Germinal center (tissue), 1 donor: Measurements from ENCODE around the gene TTLL13.
A peak's percentile ranks its signal among the peaks of the same experiment; 100 is the strongest.

Experiments
- DNase-seq: peaks from one replicate; pipeline ENCODE4 v3.0.0; 2012; ENCODE audit warnings: mixed read lengths, low spot score

Gene TTLL13

GRCh38 chr15:90249203-90249863 lies at the start of gene TTLL13:
TSS of gene TTLL13 (plus strand) at chr15:90249556. CDS start at chr15:90250631, 1,075 bp downstream.
- DNase-seq = peak; percentile 70

- DNase-seq = no peak
Measured at GRCh38 chr15:90200534-90201129, 48.7 kb upstream of the TTLL13 start.

GRCh38 chr15:90201130-90201943 lies 48.0 kb upstream of the TTLL13 start, which contains the start of gene SEMA4B:
TSS of gene SEMA4B (plus strand) at chr15:90201330. CDS start at chr15:90201579, 249 bp downstream.
- DNase-seq = peak; percentile 92

GRCh38 chr15:90201944-90202375 lies 47.4 kb upstream of the TTLL13 start:
- no peak for DNase-seq

GRCh38 chr15:90202929-90203328 lies 46.4 kb upstream of the TTLL13 start:
- DNase-seq = no peak

- no peak for DNase-seq
Measured at GRCh38 chr15:90203473-90203872, 45.9 kb upstream of the TTLL13 start.

- no peak for DNase-seq
Measured at GRCh38 chr15:90203922-90204321, 45.4 kb upstream of the TTLL13 start.

GRCh38 chr15:90205050-90205848 lies 44.1 kb upstream of the TTLL13 start:
- no peak for DNase-seq

GRCh38 chr15:90205886-90206285 lies 43.5 kb upstream of the TTLL13 start:
- no peak for DNase-seq

- DNase-seq = no peak
Measured at GRCh38 chr15:90207252-90207651, 42.1 kb upstream of the TTLL13 start.

GRCh38 chr15:90208356-90208755 lies 41.0 kb upstream of the TTLL13 start:
- no peak for DNase-seq

GRCh38 chr15:90209591-90209990 lies 39.8 kb upstream of the TTLL13 start:
- DNase-seq = no peak

GRCh38 chr15:90210593-90210992 lies 38.8 kb upstream of the TTLL13 start:
- no peak for DNase-seq

GRCh38 chr15:90211009-90211408 lies 38.3 kb upstream of the TTLL13 start:
- DNase-seq = no peak

GRCh38 chr15:90211440-90212143 lies 37.8 kb upstream of the TTLL13 start:
- DNase-seq = no peak

GRCh38 chr15:90212221-90213098 lies 36.9 kb upstream of the TTLL13 start:
- no peak for DNase-seq

- DNase-seq = no peak
Measured at GRCh38 chr15:90213122-90213817, 36.1 kb upstream of the TTLL13 start.

- DNase-seq = peak; percentile 65
Measured at GRCh38 chr15:90213818-90214204, 35.5 kb upstream of the TTLL13 start.

- DNase-seq = peak; percentile 52
Measured at GRCh38 chr15:90214553-90215196, 34.7 kb upstream of the TTLL13 start.
